GM19025 (cell line): ENCODE results near the gene EXOC3L1.

Experiments used
- ATAC-seq: cut with Tn5 transposase; IDR thresholded peaks from one replicate; pipeline ENCODE4 v1.9.1; 2021; ENCODE audit warnings: mild to moderate bottlenecking, low read depth, moderate library complexity; ENCODE audit not compliant: unreplicated experiment

Gene EXOC3L1

GRCh38 chr16:67183627-67184452, 6.1 kb downstream of the EXOC3L1 start, which contains the start of gene MATCAP1:
Gene MATCAP1, minus strand, starts transcription at chr16:67183963. Its CDS starts 3,353 bp downstream, at chr16:67180610.
- peak; percentile 92 for ATAC-seq

GRCh38 chr16:67183284-67183626, 6.7 kb downstream of the EXOC3L1 start:
- ATAC-seq, result no peak

DNA sequence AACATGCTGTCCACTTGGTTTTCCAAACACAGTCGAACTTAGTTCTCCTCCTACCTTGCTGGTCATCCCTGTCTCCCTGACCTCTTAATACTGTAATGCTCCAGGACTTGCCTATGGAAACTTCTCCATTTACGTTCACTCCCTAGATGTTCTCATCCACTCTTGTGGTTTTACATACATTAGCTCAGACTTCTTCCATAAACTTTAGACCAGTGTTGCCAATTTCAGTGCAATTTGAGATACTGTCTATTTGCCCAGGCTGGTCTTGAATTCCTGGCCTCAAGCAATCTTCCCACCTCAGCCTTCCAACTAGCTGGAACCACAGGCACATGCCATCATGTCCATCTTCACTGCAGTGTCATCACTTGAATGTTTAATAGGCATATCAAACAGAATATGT, 7.6 kb downstream of the EXOC3L1 start:
- ATAC-seq, result no peak

- no peak for ATAC-seq
Measured at GRCh38 chr16:67181346-67181745, 8.6 kb downstream of the EXOC3L1 start.

GRCh38 chr16:67180166-67180565, 9.8 kb downstream of the EXOC3L1 start:
- ATAC-seq, result no peak

GRCh38 chr16:67179421-67180080, 10.4 kb downstream of the EXOC3L1 start:
- ATAC-seq, result no peak

DNA sequence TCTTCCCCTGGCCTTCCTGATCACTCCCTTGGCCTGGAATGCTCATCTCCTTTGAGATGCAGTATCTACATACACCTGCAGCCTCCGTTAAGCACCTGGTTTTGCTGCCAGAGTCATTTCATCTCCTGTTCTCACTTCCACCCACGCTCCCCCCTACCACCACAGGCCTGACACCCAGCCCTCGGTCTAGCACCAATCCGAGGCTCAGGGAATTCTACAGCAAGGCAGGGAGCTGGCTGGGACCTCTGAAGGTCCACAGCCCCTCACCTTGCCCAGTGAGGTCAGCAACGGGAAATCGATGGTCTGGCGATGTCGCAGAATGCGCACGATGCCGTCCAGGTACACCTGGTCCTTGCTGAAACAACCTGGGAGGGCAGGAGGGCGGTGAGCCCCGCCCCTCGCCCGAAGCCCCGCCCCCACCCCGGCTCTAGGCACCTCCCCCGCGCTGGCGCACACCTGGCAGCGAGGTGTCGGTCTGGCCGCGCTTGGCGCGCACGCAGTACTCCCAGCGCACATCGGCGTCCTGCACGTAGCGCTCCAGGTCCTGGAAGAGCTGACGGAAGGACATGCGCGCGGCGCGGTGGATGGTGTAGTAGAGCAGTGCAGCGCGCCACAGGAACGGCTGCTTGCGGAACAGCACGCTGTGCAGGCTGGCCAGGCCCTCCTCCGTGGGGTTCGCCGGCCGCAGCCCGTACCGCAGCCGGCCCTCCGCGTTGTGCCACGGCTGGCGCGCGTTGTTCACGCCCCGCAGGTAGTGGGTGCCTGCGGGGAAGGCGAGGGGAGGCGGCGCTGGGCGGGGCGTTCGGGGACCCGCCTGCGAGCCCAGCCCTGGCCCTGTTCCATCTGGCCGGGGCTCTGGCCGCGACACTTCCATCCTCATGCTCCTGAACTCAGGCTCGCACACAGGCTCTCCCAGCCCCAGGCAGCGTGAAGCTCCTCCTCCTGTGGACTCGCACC, 11.9 kb downstream of the EXOC3L1 start:
- ATAC-seq, result no peak

DNA sequence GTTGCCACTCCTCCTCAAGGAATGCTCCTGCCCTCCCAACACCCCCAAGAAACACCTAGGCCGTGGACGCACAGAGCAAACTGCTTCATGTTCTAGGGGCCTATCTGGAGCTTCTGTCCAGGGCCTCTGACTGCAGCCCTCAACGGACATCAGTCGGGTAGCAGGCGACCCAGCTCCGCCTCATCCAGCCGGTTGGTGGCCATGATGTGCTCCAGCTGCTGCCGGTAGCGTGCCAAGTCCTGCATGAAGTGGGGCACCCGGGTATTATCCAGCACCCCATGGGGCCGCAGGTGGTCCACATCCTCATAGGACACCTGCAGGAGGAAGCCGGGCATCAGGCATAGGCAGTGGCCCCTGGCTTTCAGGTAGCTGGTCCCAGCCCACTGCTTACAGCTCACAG, 13.3 kb downstream of the EXOC3L1 start:
- no peak for ATAC-seq

GRCh38 chr16:67174706-67175231, 15.2 kb downstream of the EXOC3L1 start:
- ATAC-seq, result no peak

DNA sequence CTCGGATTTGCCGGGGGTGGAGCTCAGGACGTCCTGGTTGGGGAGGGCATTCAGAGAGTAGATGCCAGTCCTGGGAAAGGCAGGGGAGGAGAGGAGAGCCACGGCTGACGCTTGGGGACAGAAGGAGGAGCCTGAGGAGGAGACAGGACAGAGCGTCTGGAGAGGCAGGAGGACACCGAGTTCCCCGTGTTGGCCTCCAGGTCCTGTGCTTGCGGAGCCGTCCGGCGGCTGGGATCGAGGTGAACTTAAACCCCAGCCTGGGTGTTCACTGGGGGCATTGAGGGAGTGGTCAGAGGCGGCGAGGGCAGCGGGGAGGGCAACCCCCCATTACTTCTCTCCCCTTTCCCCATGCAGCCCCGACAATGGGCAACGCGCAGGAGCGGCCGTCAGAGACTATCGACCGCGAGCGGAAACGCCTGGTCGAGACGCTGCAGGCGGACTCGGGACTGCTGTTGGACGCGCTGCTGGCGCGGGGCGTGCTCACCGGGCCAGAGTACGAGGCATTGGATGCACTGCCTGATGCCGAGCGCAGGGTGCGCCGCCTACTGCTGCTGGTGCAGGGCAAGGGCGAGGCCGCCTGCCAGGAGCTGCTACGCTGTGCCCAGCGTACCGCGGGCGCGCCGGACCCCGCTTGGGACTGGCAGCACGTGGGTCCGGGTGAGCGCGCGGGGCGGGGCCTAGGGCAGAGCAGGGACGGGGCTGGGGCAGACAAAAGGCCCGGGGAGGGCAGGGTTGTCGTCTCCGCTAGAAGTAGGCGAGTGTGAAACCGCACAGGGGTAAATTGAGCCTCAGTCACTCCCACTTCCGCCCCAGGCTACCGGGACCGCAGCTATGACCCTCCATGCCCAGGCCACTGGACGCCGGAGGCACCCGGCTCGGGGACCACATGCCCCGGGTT, 15.9 kb downstream of the EXOC3L1 start:
- peak; percentile 39 for ATAC-seq

GRCh38 chr16:67173323-67173722, 16.6 kb downstream of the EXOC3L1 start:
- ATAC-seq, result no peak

DNA sequence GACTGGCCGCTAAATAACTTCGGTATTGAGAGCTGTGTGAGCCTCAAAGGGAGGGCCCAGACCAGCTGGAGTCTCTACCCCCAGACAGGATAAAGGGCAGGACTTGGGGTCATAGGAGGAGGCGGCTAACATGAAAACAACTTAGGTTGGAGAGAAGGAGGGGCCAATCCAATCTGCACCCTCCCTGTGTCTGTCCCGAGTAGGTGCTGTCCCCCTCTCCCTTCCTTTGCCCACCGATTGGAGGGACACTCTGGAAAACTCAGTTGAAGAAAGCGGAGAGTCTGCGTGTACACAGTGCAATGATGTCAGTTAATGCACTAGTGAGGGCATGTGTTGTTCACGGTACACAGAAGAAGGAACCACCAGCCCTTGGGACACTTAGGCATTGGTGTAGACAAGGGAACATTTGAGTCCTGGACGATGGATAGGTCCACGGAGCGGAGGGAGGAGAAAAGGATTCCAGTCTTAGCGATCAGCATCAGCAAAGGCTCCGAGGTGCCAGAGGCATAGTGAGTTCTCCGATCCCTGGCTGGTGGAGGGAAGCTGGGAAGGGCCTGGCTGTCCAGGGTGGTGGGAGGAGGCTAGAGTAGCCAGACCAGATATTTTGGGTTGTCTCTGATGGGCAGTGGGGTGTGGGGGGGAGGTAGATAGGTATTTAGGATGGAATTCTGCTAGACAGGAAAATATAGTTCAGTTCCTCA, 18.8 kb downstream of the EXOC3L1 start:
- ATAC-seq, result peak; percentile 3

GRCh38 chr16:67170168-67170948, 19.6 kb downstream of the EXOC3L1 start, which contains the start of gene NOL3:
Gene NOL3, plus strand, starts transcription at chr16:67170538.
- peak; percentile 44 for ATAC-seq

DNA sequence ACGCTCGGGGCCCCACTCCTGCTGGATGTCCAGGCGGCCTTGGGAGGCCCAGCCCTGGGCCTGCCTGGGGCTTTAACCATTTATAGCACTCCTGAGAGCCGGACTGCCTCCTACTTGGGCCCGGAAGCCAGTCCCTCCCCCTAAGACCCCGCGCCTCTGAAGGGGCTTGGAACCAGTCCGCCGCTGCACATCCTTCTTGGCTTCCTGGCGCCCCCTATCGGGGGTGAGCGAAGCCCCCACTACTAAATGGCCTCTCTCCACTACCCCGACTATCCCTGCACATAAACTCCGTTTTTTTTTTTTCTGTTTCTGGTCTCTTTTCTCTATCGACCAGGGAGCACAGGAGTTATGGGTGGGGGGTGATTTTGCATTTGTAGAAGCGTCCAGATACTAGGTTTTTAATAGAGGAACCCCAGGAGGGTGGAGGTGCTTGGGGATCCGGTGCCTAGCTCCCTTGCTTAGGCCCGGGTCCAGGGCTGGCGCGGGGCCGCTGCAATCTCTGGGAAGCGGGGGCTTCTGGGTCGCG, 20.2 kb downstream of the EXOC3L1 start:
- ATAC-seq, result no peak

- ATAC-seq, result no peak
Measured at GRCh38 chr16:67169011-67169451, 20.9 kb downstream of the EXOC3L1 start.

DNA sequence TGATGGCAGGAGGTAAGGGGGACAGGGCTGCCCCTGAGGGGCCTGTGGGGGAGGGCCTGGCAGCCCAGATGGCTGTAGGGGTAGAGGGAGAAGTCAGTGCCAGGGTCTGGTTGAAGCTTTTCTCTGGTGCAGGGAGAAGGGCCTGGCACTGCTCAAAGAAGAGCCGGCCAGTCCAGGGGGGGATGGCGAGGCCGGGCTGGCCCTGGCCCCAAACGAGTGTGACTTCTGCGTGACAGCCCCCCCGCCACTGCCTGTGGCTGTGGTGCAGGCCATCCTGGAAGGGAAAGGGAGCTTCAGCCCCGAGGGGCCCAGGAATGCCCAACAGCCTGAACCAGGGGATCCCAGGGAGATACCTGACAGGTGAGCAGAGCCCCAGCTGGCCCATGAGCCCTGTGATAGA, 22.3 kb downstream of the EXOC3L1 start:
- ATAC-seq, result no peak

GRCh38 chr16:67166598-67167168, 23.3 kb downstream of the EXOC3L1 start:
- ATAC-seq, result no peak
